ENCODE results near the gene MAGI2. TPM values are rescaled to one million over a fixed set of nuclear protein-coding genes. Genes with fewer than 3 reads are reported as not detected.

Gene MAGI2
- total and polyA plus RNA-seq, 9 donors = 7.1 to 20.4 (median 18.7) TPM

- no peaks in the 10 kb centered on the region for H3K27me3 ChIP-seq
- H3K36me3 ChIP-seq = no peaks in the 10 kb centered on the region
- 63 to 84% (median 74%) methylated on average over 3 of the region's 3 CpGs for WGBS, 3 donors
- H3K4me1 ChIP-seq (ENCODE audit: insufficient read depth) = no peaks in the 10 kb centered on the region
- no peak for DNase-seq
- H3K4me3 ChIP-seq = no peak overlapping the region
- intact Hi-C loops (cut with DNase I) = no loop called here
- H3K27ac ChIP-seq = no peak overlapping the region
- H3K9me3 ChIP-seq = no peaks in the 10 kb centered on the region
- TF ChIP-seq POLR2A (IDR thresholded peaks at IDR 0.05) (no peak), EP300 (IDR thresholded peaks at IDR 0.05) (no peak), CTCF (IDR thresholded peaks at IDR 0.05) (no peak)
Observed at GRCh38 chr7:77985974-77986339, 1467.5 kb downstream of the MAGI2 start.

- no peak overlapping the region for H3K27ac ChIP-seq
- intact Hi-C loops (cut with DNase I) = no loop called here
- no peak for DNase-seq
- H3K4me3 ChIP-seq = no peak overlapping the region
- no peaks in the 10 kb centered on the region for H3K4me1 ChIP-seq (ENCODE audit: insufficient read depth)
- WGBS, 3 donors = 41 to 48% (median 47%) methylated on average over 12 of the region's 12 CpGs
- no peak for TF ChIP-seq CTCF (IDR thresholded peaks at IDR 0.05)
- TF ChIP-seq EP300 (IDR thresholded peaks at IDR 0.05) = no peak
- no peak for TF ChIP-seq POLR2A (IDR thresholded peaks at IDR 0.05)
- no peaks in the 10 kb centered on the region for H3K27me3 ChIP-seq
- H3K36me3 ChIP-seq = no peaks in the 10 kb centered on the region
- H3K9me3 ChIP-seq = no peaks in the 10 kb centered on the region
Observed at GRCh38 chr7:77985232-77985973, 1468.1 kb downstream of the MAGI2 start.

- intact Hi-C loops (cut with DNase I) = no loop called here
- Histone ChIP-seq H3K36me3 (no peaks in the 10 kb centered on the region), H3K4me1 (ENCODE audit: insufficient read depth) (no peaks in the 10 kb centered on the region), H3K27ac (no peak overlapping the region), H3K27me3 (no peaks in the 10 kb centered on the region), H3K4me3 (no peak overlapping the region), H3K9me3 (no peaks in the 10 kb centered on the region)
- TF ChIP-seq POLR2A (IDR thresholded peaks at IDR 0.05) (no peak), EP300 (IDR thresholded peaks at IDR 0.05) (no peak), CTCF (IDR thresholded peaks at IDR 0.05) (no peak)
- 93 to 97% (median 94%) methylated on average over 4 of the region's 4 CpGs for WGBS, 3 donors
- DNase-seq = no peak
Observed at GRCh38 chr7:77983973-77984372, 1469.5 kb downstream of the MAGI2 start.

- WGBS, 3 donors = 81 to 85% (median 85%) methylated on average over 5 of the region's 5 CpGs
- Histone ChIP-seq H3K27me3 (no peaks in the 10 kb centered on the region), H3K4me3 (no peak overlapping the region), H3K4me1 (ENCODE audit: insufficient read depth) (no peaks in the 10 kb centered on the region), H3K9me3 (no peaks in the 10 kb centered on the region), H3K36me3 (no peaks in the 10 kb centered on the region), H3K27ac (no peak overlapping the region)
- intact Hi-C loops (cut with DNase I) = no loop called here
- no peak for TF ChIP-seq POLR2A (IDR thresholded peaks at IDR 0.05)
- TF ChIP-seq CTCF (IDR thresholded peaks at IDR 0.05) = no peak
- TF ChIP-seq EP300 (IDR thresholded peaks at IDR 0.05) = no peak
- no peak for DNase-seq
Observed at GRCh38 chr7:77982926-77983550, 1470.4 kb downstream of the MAGI2 start.

All from ovary (tissue), 9 donors.